T follicular helper cell (primary cell): ENCODE results near the gene WDR83.
"Not testable (repeated sequence)": the region's sequence is repeated elsewhere in the genome, so short reads cannot be mapped to it uniquely, and the experiment has no call there.

Experiments
- DNase-seq: peaks from one replicate; pipeline ENCODE4 v3.0.0-alpha.2; 2020; ENCODE audit warnings: low read depth

The WDR83 gene

GRCh38 chr19:12687496-12688196, 21.0 kb downstream of the WDR83 start, which contains the start of gene GNG14:
GNG14 (plus strand) TSS chr19:12687998; CDS start chr19:12688049, 51 bp downstream.
- DNase-seq, result no peak

GRCh38 chr19:12689012-12689411, 22.4 kb downstream of the WDR83 start:
- DNase-seq, result no peak

- no peak for DNase-seq
Observed at GRCh38 chr19:12689581-12690216, 23.1 kb downstream of the WDR83 start.

GRCh38 chr19:12692960-12693359, 26.4 kb downstream of the WDR83 start:
- DNase-seq, result no peak

DNA sequence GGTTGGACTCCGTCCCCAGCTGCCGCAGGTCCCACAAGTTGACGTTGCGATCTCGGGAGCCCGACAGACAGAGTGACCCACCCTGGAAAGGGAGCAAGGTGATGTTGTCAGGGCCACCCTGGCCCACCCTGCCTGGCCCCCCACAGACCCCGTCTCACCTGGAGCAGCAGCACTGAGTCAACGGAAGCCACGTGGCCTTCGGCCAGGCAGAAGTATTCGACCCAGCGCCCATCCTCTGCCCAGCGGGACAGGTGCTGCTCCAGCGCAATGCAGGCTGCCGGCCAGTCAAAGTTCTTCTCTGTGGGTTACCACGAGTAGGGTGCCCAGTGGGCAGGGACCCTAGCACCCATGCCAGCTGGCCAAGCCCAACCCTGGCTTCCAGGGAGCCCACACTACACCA, 28.0 kb downstream of the WDR83 start:
- no peak for DNase-seq

DNA sequence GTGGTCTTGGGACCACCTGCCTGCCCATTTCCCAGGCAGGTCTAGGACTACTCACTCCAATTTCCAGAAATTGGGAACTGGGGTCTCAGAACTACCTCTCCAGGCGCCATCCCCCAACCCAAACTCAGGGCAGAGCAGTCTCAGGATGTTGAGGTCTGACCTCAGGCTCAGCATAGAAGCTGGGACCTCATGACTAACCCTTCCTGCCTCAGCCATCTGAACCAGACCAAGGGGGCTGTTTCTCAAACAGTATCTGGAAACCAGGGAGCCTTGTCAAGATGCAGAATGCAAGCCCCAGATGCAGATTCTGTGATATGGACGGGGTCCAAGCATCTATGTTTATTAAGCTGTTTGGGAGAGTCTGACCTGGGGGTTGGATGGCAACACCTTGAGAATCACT, 28.5 kb downstream of the WDR83 start:
- DNase-seq, result no peak

- no peak for DNase-seq
Observed at GRCh38 chr19:12695514-12695913, 28.9 kb downstream of the WDR83 start.

GRCh38 chr19:12695997-12696365, 29.4 kb downstream of the WDR83 start:
- DNase-seq, result no peak

DNA sequence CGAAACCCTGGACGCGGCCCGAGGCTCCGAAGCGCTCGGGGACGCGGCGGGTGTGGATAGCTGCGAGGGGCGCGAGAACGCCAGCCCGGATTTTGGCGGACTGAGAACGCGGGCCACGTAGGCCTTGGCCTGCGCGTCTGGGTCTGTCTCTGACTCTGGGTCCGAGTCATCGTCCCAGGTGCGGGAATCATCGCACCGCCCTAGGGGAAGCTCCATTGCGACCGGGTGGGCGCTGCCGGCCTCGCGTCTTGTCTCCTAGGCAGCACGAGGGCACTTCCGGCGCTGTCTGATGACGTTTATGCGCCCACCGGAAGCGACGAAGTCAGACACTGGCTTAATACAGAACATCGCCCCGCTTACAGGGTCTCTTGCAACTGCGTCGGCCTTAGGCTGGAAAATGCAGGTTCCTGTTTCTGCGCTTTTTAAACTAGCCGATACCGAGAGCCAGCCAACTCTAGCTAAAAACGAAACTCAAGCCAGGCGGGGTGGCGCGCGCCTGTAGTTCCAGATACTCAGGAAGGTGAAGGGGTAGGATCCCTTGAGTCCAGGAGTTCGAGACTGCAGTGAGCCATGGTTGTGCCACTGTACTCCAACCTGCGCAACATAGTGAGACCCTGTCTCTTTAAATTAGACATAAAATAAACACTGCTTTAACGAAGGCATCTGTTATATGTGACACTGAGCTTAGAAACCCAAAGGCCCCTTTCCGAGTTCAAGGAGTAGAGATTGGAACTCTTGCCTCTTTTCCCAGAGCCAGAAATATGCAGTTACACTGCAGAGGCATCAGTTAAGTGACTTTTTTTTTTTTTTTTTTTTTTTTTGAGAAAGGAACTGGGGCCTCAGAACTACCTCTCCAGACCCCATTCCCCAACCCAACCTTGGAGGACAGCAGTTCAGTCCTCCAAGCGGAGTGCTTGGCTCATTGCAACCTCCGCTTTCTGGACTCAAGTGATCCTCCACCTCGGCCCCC, 30.0 kb downstream of the WDR83 start, which contains the start of gene FBXW9:
Gene FBXW9 (minus strand): TSS at position 266 of the 970 bp plus-strand sequence. CDS start 50 bp downstream, at position 216.
- DNase-seq, result peak; percentile 98

DNA sequence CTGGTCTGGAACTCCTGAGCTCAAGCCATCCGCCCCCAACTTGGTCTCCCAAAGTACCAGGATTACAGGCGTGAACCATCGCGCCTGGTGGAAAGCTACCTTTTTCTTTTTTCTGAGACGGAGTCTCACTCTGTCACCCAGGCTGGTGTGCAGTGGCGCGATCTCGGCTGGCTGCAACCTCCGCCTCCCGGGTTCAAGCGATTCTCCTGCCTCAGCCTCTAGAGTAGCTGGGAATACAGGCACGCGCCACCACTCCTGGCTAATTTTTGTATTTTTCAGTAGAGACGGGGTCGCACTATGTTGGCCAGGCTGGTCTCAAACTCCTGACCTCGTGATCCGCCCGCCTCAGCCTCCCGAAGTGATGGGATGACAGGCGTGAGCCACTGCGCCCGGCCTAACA, 30.8 kb downstream of the WDR83 start:
- DNase-seq, result not testable (repeated sequence)

GRCh38 chr19:12698138-12698537, 31.5 kb downstream of the WDR83 start:
- no peak for DNase-seq

GRCh38 chr19:12701596-12702282, 35.1 kb downstream of the WDR83 start:
- DNase-seq, result no peak

DNA sequence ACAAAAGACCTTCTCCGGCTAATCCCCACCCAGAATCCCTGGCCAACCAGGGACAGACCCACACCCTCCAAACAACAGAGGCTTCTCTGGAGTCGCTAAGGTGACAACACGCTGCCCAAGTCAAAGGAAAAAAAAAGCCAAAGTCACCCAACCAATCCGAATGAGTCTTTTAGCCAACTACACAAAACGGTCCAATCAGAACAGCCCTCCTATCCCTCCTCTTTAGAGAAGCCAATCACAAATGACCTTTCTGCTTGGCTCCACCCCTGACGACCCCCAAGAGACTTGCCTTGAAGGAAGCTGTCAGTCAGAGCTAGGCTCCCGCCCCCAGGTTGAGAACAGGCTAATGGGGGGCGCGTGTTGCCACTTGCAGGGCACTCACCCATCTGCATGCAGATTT, 36.4 kb downstream of the WDR83 start:
- DNase-seq, result no peak

- no peak for DNase-seq
Observed at GRCh38 chr19:12705169-12705568, 38.6 kb downstream of the WDR83 start.

GRCh38 chr19:12705654-12706331, 39.2 kb downstream of the WDR83 start:
- no peak for DNase-seq

DNA sequence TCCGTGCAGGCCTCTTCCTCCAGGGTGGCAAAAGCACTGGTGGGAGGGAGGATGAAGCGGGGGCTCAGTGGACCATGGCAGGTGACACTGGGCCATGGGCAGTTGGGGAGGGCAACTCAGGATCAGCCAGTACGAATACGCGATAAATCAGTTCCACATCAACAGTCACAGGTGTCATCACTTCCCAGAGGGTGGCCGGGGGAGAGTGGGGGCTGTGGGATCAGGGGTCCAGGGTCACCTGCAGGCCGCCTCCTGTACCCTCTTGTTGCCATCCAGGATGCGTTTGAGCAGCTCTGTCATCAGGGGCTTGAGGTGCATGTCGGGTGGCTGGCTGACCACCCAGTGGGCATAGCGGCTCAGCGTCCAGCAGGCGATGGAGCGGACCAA, 39.7 kb downstream of the WDR83 start:
- no peak for DNase-seq

- DNase-seq, result no peak
Observed at GRCh38 chr19:12708641-12709040, 42.0 kb downstream of the WDR83 start.

GRCh38 chr19:12711187-12711586, 44.6 kb downstream of the WDR83 start:
- DNase-seq, result no peak

GRCh38 chr19:12712077-12712476, 45.5 kb downstream of the WDR83 start:
- DNase-seq, result not testable (repeated sequence)

- DNase-seq, result not testable (repeated sequence)
Observed at GRCh38 chr19:12713304-12713703, 46.7 kb downstream of the WDR83 start.

GRCh38 chr19:12715102-12715501, 48.5 kb downstream of the WDR83 start:
- DNase-seq, result no peak
